HepG2 (cell line): ENCODE measurements around the gene PDE9A.

Experiments
- CBX2 ChIP-seq, 2 experiments: fragments of 200-600 bp in 1 of 2; sonication (generic); formaldehyde crosslinking in 1 of 2; IDR thresholded peaks; 2 replicates each; pipeline versions ENCODE4 v1.7.0 to v1.8.1; 2018 to 2022; ENCODE audit warnings: low read depth in 2 of 2, low read length in 1 of 2, mild to moderate bottlenecking in 1 of 2, missing genetic modification reagents in 1 of 2
- CCDC6 ChIP-seq: sonication (generic); formaldehyde crosslinking; IDR thresholded peaks from 2 replicates; pipeline ENCODE4 v1.8.1; 2022; ENCODE audit warnings: mild to moderate bottlenecking, missing genetic modification reagents, moderate library complexity
- CREB1 ChIP-seq, 2 experiments: fragments of 450-650 bp in 1 of 2; IDR thresholded peaks; 2 replicates each; pipeline ENCODE4 v1.6.1; 2016 to 2017; ENCODE audit warnings: control low read depth in 1 of 2, mild to moderate bottlenecking in 1 of 2, missing compliant biosample characterization in 1 of 2, missing genetic modification characterization in 1 of 2
- HCFC1 ChIP-seq: fragments of 150-350 bp; IDR thresholded peaks from 2 replicates; pipeline ENCODE4 v1.6.1; 2014; ENCODE audit warnings: low read depth, low read length
- MYNN ChIP-seq: sonication (generic); formaldehyde crosslinking; IDR thresholded peaks from 2 replicates; pipeline ENCODE4 v1.4.0; 2020; ENCODE audit warnings: mild to moderate bottlenecking, low read depth, missing genetic modification reagents
- SAFB2 ChIP-seq: sonication (generic); formaldehyde crosslinking; IDR thresholded peaks from 2 replicates; pipeline ENCODE4 v1.5.1; 2020; ENCODE audit warnings: missing genetic modification reagents, low read depth, mild to moderate bottlenecking, borderline replicate concordance
- SMAD1 ChIP-seq: sonication (generic); formaldehyde crosslinking; IDR thresholded peaks from 2 replicates; pipeline ENCODE4 v1.4.0; 2020; ENCODE audit warnings: missing genetic modification reagents, low read depth, mild to moderate bottlenecking, borderline replicate concordance
- ZFP82 ChIP-seq: sonication (generic); formaldehyde crosslinking; IDR thresholded peaks from 2 replicates; pipeline ENCODE4 v1.5.1; 2020; ENCODE audit warnings: mild to moderate bottlenecking, missing genetic modification reagents, borderline replicate concordance
- TF ChIP-seq, protein P1 (sequence below): sonication (generic); formaldehyde crosslinking; IDR thresholded peaks from 2 replicates; pipeline ENCODE4 v1.5.0; 2020; ENCODE audit warnings: mild to moderate bottlenecking, missing genetic modification reagents, moderate library complexity
- TF ChIP-seq, protein P2 (sequence below): IDR thresholded peaks from 2 replicates; pipeline ENCODE4 v1.6.1; 2016; ENCODE audit warnings: missing compliant biosample characterization, missing genetic modification reagents, borderline replicate concordance
- TF ChIP-seq, protein P3 (sequence below): sonication (generic); formaldehyde crosslinking; IDR thresholded peaks from 2 replicates; pipeline ENCODE4 v1.4.0; 2020; ENCODE audit warnings: missing genetic modification reagents

DNA sequence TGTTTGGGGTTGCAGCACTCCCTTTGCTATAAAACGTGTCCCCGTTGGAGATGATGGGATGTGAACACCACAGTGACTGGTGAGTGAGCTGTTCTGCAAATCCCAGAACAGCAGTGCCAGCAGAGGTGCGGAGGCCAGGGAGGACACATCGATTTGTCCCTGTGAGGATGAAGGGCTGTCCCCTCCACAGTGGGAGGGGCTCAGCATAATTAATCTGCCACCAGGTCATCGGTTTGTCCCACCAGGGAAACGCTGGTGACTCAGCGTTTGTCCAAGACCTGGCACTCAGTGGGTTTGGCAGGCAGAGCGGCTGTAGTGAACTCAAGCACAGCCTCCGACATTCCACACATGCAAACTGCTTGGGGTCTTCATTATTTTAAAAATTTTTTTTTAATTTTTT, 22.8 kb upstream of the PDE9A start:
- TF ChIP-seq SAFB2 (CRISPR knock-in tag), result no peak
- TF ChIP-seq HCFC1, result no peak
- TF ChIP-seq MYNN (CRISPR knock-in tag), result no peak
- TF ChIP-seq, protein P1, sequence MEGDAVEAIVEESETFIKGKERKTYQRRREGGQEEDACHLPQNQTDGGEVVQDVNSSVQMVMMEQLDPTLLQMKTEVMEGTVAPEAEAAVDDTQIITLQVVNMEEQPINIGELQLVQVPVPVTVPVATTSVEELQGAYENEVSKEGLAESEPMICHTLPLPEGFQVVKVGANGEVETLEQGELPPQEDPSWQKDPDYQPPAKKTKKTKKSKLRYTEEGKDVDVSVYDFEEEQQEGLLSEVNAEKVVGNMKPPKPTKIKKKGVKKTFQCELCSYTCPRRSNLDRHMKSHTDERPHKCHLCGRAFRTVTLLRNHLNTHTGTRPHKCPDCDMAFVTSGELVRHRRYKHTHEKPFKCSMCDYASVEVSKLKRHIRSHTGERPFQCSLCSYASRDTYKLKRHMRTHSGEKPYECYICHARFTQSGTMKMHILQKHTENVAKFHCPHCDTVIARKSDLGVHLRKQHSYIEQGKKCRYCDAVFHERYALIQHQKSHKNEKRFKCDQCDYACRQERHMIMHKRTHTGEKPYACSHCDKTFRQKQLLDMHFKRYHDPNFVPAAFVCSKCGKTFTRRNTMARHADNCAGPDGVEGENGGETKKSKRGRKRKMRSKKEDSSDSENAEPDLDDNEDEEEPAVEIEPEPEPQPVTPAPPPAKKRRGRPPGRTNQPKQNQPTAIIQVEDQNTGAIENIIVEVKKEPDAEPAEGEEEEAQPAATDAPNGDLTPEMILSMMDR, result no peak
- TF ChIP-seq CBX2 (IDR thresholded peaks at IDR 0.05; ENCODE audit: low read depth, low read length), result no peak
- no peak for TF ChIP-seq CBX2 (CRISPR knock-in tag; IDR thresholded peaks at IDR 0.05; ENCODE audit: low read depth)
- no peak for TF ChIP-seq SMAD1 (CRISPR knock-in tag)
- TF ChIP-seq, protein P2, sequence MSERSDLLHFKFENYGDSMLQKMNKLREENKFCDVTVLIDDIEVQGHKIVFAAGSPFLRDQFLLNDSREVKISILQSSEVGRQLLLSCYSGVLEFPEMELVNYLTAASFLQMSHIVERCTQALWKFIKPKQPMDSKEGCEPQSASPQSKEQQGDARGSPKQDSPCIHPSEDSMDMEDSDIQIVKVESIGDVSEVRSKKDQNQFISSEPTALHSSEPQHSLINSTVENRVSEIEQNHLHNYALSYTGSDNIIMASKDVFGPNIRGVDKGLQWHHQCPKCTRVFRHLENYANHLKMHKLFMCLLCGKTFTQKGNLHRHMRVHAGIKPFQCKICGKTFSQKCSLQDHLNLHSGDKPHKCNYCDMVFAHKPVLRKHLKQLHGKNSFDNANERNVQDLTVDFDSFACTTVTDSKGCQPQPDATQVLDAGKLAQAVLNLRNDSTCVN (CRISPR knock-in tag), result no peak
- no peak for TF ChIP-seq CREB1 (IDR thresholded peaks at IDR 0.05)
- TF ChIP-seq CREB1 (CRISPR knock-in tag; IDR thresholded peaks at IDR 0.05), result no peak
- TF ChIP-seq, protein P3, sequence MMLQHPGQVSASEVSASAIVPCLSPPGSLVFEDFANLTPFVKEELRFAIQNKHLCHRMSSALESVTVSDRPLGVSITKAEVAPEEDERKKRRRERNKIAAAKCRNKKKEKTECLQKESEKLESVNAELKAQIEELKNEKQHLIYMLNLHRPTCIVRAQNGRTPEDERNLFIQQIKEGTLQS, result no peak
- no peak for TF ChIP-seq ZFP82 (CRISPR knock-in tag)
- no peak for TF ChIP-seq CCDC6 (CRISPR knock-in tag)
